SK-N-MC (cell line): ENCODE results near the gene MT1B.

Experiments
- EZH2 ChIP-seq: fragments of 200-600 bp; sonication (generic); IDR thresholded peaks from one replicate; pipeline ENCODE4 v1.6.1; 2017; ENCODE audit warnings: antibody characterized with exemption
- POLR2AphosphoS5 ChIP-seq: IDR thresholded peaks from 2 replicates; pipeline ENCODE4 v1.6.1; 2012; ENCODE audit warnings: mild to moderate bottlenecking, low read depth, low read length, borderline replicate concordance

- TF ChIP-seq EZH2, result no peak
- TF ChIP-seq POLR2AphosphoS5, result no peak
These were observed 28.0 kb upstream of the MT1B start for GRCh38 chr16:56623637-56624036.
